ENCODE measurements around the gene AP1G1.
"Not testable (repeated sequence)": the region's sequence is repeated elsewhere in the genome, so short reads cannot be mapped to it uniquely, and the experiment has no call there.

Gene AP1G1

DNA sequence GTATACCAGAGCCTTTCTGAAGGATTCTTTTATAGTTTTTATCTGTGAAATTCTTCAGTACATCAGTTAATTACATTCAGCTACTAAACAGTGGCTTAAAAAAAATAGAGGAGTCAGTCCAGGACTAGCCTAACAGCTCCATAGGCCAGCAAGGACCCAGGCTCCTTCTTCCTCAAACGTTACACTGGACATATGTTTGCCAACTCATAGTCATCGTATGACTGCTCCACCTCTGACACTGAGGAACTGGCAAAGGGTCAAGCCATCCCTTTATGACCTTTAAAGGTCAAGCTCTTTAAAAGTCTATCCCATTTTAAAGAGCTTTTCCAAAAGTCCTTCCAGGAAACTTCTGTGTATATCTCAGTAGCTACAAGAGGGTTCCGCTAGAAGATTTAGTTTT, 120.8 kb downstream of the AP1G1 start:
- H3K4me3 ChIP-seq (ENCODE audit: low read depth, low read length) = no peak overlapping the region
- H3K9me3 ChIP-seq (ENCODE audit: control insufficient read depth, insufficient read depth, low read length) = no peaks in the 10 kb centered on the region
- no peaks in the 10 kb centered on the region for H3K36me3 ChIP-seq (ENCODE audit: control insufficient read depth, insufficient read depth, low read length)
- no peaks in the 10 kb centered on the region for H3K27me3 ChIP-seq (ENCODE audit: control insufficient read depth, insufficient read depth, low read length)
- H3K9ac ChIP-seq (ENCODE audit: low read depth, low read length) = no peak overlapping the region
- no peaks in the 10 kb centered on the region for H3K4me1 ChIP-seq (ENCODE audit: control insufficient read depth, insufficient read depth, low read length)

DNA sequence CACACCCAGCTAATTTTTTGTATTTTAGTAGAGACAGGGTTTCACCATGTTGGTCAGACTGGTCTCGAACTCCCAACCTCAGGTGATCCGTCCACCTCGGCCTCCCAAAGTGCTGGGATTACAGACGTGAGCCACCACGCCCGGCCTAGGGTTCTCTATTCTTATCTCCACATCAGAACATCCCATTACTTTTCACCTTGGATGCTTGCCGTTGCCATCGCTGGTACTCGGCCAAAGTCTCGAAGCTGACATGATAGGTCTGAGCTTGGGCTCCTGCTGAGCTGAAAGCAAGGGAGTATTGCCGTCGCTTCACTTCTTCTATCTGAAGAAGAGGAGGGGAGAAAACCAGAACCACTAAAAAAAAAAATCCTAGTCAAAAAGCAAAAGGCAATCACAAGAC, 124.4 kb downstream of the AP1G1 start:
- not testable (repeated sequence) for H3K9ac ChIP-seq (ENCODE audit: low read depth, low read length); H3K4me1 ChIP-seq (ENCODE audit: control insufficient read depth, insufficient read depth, low read length); H3K4me3 ChIP-seq (ENCODE audit: low read depth, low read length); H3K36me3 ChIP-seq (ENCODE audit: control insufficient read depth, insufficient read depth, low read length); H3K9me3 ChIP-seq (ENCODE audit: control insufficient read depth, insufficient read depth, low read length); H3K27me3 ChIP-seq (ENCODE audit: control insufficient read depth, insufficient read depth, low read length)

DNA sequence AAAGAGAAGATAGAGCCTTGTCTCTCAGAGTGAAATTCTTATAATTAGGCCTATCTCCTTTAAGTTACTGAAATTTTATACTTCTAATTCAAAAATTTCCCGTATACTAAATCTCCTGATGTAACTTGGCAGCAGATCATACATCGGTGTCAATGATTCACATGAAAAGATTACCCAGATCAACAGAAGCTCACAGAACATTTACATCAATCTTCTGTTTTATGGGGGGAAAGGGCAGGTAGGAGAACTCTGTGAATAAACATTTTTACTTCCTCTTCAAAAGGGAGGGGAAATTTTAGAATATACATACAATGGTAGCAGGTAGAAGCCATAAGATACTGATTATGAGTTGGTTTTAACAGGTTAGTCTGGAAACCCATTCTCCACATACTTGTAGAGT, 127.3 kb downstream of the AP1G1 start:
- no peaks in the 10 kb centered on the region for H3K27me3 ChIP-seq (ENCODE audit: control insufficient read depth, insufficient read depth, low read length)
- peaks cover 6% of the 10 kb centered on the region for H3K36me3 ChIP-seq (ENCODE audit: control insufficient read depth, insufficient read depth, low read length)
- no peak overlapping the region for H3K9ac ChIP-seq (ENCODE audit: low read depth, low read length)
- no peak overlapping the region for H3K4me3 ChIP-seq (ENCODE audit: low read depth, low read length)
- H3K4me1 ChIP-seq (ENCODE audit: control insufficient read depth, insufficient read depth, low read length) = no peaks in the 10 kb centered on the region
- H3K9me3 ChIP-seq (ENCODE audit: control insufficient read depth, insufficient read depth, low read length) = no peaks in the 10 kb centered on the region

Data from iPS-15b (cell line).